ENCODE data around the gene CXCL8.

- TF ChIP-seq CTCF (IDR thresholded peaks at IDR 0.05) (no peak), POLR2AphosphoS5 (IDR thresholded peaks at IDR 0.05; ENCODE audit: insufficient read depth in 1 of 2, low read depth in 1 of 2) (no peak)
These were observed 24.7 kb upstream of the CXCL8 start for GRCh38 chr4:73715659-73716058.
